Nephron progenitor cell (in vitro differentiated cells): ENCODE measurements around the gene ITM2B.

ENCODE experiments used
- DNase-seq: peaks from one replicate; pipeline ENCODE4 v3.0.0; 2021
- H3K27ac Mint-ChIP-seq: 2 replicates; pipeline ENCODE4 v1.8.0; 2021; ENCODE audit warnings: mild to moderate bottlenecking, moderate library complexity, mixed read lengths
- H3K27me3 Mint-ChIP-seq: 2 replicates; pipeline ENCODE4 v1.8.0; 2021; ENCODE audit warnings: mild to moderate bottlenecking, low read depth, mixed read lengths; ENCODE audit not compliant: poor library complexity
- H3K36me3 Mint-ChIP-seq: 2 replicates; pipeline ENCODE4 v1.8.0; 2021; ENCODE audit warnings: low read depth, mixed read lengths
- H3K4me1 Mint-ChIP-seq: 2 replicates; pipeline ENCODE4 v1.8.0; 2021; ENCODE audit warnings: mixed read lengths
- H3K4me3 Mint-ChIP-seq: 2 replicates; pipeline ENCODE4 v1.8.0; 2021; ENCODE audit warnings: mild to moderate bottlenecking, moderate library complexity, mixed read lengths
- H3K9me3 Mint-ChIP-seq: 2 replicates; pipeline ENCODE4 v1.8.0; 2021; ENCODE audit warnings: mild to moderate bottlenecking, moderate library complexity, mixed read lengths
- CTCF ChIP-seq: fragments of 200-600 bp; sonication (generic); IDR thresholded peaks from 2 replicates; pipeline ENCODE4 v1.5.0; 2021; ENCODE audit warnings: antibody characterized with exemption

ITM2B gene

GRCh38 chr13:48221686-48222187 lies 11.3 kb upstream of the ITM2B start:
- H3K27ac Mint-ChIP-seq = no peak overlapping the region
- H3K9me3 Mint-ChIP-seq = peaks cover 3% of the 10 kb centered on the region
- H3K4me1 Mint-ChIP-seq = peaks cover 13% of the 10 kb centered on the region

GRCh38 chr13:48222358-48223301 lies 10.4 kb upstream of the ITM2B start:
- no peak for DNase-seq
- Mint-ChIP-seq H3K36me3 (no peaks in the 10 kb centered on the region), H3K4me1 (peaks cover 13% of the 10 kb centered on the region), H3K4me3 (no peak overlapping the region), H3K27ac (no peak overlapping the region), H3K27me3 (peaks cover 4% of the 10 kb centered on the region), H3K9me3 (peaks cover under 1% of the 10 kb centered on the region)
- no peak for TF ChIP-seq CTCF

More at GRCh38 chr13:48221686-48222187, 11.3 kb upstream of the ITM2B start:
- no peak for TF ChIP-seq CTCF
- peaks cover 2% of the 10 kb centered on the region for H3K27me3 Mint-ChIP-seq
- no peak overlapping the region for H3K4me3 Mint-ChIP-seq
- no peak for DNase-seq
- no peaks in the 10 kb centered on the region for H3K36me3 Mint-ChIP-seq

GRCh38 chr13:48224701-48225100 lies 8.3 kb upstream of the ITM2B start:
- Mint-ChIP-seq H3K27ac (no peak overlapping the region), H3K4me1 (peaks cover 13% of the 10 kb centered on the region), H3K9me3 (no peaks in the 10 kb centered on the region), H3K36me3 (no peaks in the 10 kb centered on the region), H3K27me3 (peaks cover 9% of the 10 kb centered on the region), H3K4me3 (no peak overlapping the region)
- no peak for DNase-seq
- no peak for TF ChIP-seq CTCF

GRCh38 chr13:48230541-48230940 lies 2.5 kb upstream of the ITM2B start:
- Mint-ChIP-seq H3K4me1 (peaks cover 36% of the 10 kb centered on the region), H3K27ac (no peak overlapping the region), H3K9me3 (no peaks in the 10 kb centered on the region), H3K27me3 (peaks cover 10% of the 10 kb centered on the region), H3K4me3 (no peak overlapping the region), H3K36me3 (no peaks in the 10 kb centered on the region)
- no peak for DNase-seq
- no peak for TF ChIP-seq CTCF

GRCh38 chr13:48231080-48231479 lies 1.9 kb upstream of the ITM2B start:
- no peak for DNase-seq
- peaks cover 10% of the 10 kb centered on the region for H3K27me3 Mint-ChIP-seq

More at GRCh38 chr13:48231080-48231479, 1.9 kb upstream of the ITM2B start:
- Mint-ChIP-seq H3K9me3 (no peaks in the 10 kb centered on the region), H3K4me3 (peak overlapping the region; percentile 96), H3K27ac (no peak overlapping the region), H3K36me3 (no peaks in the 10 kb centered on the region), H3K4me1 (peaks cover 41% of the 10 kb centered on the region)
- TF ChIP-seq CTCF = no peak
